SK-N-MC (cell line): ENCODE data around the gene SREBF1.

Source experiments
- EZH2 ChIP-seq: fragments of 200-600 bp; sonication (generic); IDR thresholded peaks from one replicate; pipeline ENCODE4 v1.6.1; 2017; ENCODE audit warnings: antibody characterized with exemption
- FOXP2 ChIP-seq: optimal IDR thresholded peaks from 2 replicates; pipeline ENCODE3; 2011; ENCODE audit warnings: mild to moderate bottlenecking, moderate library complexity; ENCODE audit not compliant: insufficient read depth; ENCODE audit errors: extremely low read length, control extremely low read depth
- POLR2AphosphoS5 ChIP-seq: IDR thresholded peaks from 2 replicates; pipeline ENCODE4 v1.6.1; 2012; ENCODE audit warnings: mild to moderate bottlenecking, low read depth, low read length, borderline replicate concordance

DNA sequence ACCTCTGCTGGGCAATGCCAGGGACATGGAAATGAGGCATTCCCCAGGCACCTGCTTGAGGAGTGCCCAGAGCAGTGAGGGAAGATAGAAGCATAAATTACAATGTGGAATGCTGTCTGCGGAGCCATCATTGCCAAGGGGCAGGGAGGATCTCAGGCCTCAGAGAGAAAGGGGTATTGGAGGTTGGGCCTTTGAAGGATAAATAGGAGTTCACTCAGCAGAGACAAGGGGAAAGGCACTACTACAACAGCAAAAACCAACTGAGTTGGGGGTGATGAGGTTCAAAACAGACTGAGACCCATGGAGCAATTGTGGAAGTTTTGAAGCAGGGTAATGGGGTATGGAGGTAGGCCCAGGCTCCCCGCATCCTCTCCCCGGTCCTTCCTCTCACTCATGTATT lies 32.8 kb downstream of the SREBF1 start:
- TF ChIP-seq POLR2AphosphoS5 (no peak), EZH2 (no peak), FOXP2 (no peak)
